Islet precursor cell (in vitro differentiated cells): ENCODE measurements around the gene FAM162A.
"Not testable (repeated sequence)": the region's sequence is repeated elsewhere in the genome, so short reads cannot be mapped to it uniquely, and the experiment has no call there.

Experiments
- DNase-seq: peaks from one replicate; pipeline ENCODE4 v3.0.0-alpha.2; 2018

The FAM162A gene

DNA sequence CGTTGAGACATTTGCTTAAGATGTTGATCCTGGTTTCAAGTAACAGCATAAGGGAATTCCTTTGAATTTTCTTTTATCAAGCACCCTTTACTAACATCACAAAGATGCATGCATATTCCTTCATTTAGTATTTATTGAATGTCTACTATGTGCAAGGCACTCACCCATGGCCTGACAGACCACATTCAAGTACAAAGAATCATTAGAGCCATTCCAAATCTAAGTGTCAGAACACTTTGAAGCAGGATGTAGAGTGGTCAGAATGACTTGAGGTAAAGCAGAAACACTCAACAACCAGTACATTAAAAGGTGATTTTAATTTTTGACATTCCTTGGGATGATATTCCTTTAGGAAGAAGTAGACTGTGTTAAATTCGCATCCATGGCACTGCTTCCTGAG is 37.9 kb downstream of the FAM162A start:
- DNase-seq: no peak

DNA sequence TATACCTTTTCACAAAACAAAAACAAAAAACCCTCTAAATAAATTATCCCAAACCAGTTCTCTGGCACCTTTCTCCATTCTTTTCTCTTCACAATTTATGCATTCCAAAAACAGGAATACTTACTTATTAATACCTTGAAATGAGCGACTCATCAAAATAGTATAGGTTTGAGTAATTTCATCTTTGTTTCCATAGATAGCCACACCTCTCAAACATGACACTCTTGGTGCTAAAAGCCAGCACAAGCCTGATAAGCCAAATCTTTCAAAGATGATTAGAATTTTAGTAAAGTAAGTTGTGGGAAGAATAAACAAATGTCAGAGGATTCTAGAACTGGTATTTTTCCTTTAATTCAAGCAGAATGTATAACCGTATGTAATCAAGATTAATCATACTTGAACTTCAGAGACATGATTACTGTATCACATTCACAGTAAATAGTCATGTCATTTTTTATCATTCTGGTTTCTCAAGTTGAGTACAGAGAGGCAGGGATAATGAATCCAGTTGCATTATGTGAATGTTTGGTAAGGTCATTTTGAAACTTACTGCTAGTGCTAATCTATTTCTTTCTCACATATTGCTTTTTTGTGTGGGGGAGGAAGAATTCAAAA is 44.0 kb downstream of the FAM162A start:
- no peak for DNase-seq

DNA sequence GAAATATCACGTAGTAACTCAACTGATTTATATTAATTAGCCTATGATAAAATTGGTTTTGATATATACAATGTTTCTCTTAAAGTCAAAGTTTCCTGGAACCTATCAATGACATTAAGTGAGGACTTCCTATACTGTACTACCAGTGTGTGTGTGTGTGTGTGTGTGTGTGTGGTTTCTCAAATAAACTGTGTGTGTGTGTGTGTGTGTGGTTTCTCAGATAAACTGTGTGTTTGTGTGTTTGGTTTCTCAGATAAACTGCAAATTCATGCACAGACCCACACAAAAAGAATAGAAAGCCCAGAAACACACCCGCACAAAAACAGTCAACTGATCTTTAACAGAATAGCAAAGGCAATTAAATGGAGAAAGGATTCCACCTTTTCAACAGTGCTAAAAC is 46.4 kb downstream of the FAM162A start:
- DNase-seq: no peak

DNA sequence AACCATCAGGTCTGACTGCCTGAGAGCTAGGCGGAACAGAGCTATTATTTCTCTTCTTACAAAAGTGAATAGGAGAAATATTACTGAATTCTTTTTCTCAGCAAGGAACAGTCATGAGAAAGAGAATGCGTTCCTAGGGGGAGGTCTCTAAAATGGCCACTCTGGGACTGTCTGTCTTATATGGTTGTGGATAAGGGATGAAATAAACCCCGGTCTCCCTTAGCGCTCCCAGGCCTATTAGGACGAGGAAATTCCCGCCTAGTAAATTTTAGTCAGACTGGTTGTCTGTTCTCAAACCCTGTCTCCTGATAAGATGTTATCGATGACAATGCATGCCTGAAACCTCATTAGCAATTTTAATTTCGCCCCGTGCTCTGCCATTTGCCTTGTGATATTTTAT is 52.0 kb downstream of the FAM162A start:
- no peak for DNase-seq

DNA sequence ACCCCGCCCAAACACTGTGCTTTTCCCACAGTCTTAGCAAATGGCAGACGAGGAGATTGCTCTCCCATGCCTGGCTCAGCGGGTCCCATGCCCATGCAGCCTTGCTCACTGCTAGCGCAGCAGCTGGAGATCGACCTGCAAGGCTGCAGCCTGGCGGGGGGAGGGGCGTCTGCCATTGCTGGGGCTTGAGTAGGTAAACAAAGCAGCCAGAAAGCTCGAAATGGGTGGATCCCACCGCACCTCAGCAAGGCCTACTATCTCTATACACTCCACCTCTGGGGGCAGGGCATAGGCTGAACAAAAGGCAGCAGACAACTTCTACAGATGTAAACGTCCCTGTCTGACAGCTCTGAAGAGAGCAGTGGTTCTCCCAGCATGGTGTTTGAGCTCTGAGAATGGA is 59.1 kb downstream of the FAM162A start:
- peak; percentile 94 for DNase-seq

DNA sequence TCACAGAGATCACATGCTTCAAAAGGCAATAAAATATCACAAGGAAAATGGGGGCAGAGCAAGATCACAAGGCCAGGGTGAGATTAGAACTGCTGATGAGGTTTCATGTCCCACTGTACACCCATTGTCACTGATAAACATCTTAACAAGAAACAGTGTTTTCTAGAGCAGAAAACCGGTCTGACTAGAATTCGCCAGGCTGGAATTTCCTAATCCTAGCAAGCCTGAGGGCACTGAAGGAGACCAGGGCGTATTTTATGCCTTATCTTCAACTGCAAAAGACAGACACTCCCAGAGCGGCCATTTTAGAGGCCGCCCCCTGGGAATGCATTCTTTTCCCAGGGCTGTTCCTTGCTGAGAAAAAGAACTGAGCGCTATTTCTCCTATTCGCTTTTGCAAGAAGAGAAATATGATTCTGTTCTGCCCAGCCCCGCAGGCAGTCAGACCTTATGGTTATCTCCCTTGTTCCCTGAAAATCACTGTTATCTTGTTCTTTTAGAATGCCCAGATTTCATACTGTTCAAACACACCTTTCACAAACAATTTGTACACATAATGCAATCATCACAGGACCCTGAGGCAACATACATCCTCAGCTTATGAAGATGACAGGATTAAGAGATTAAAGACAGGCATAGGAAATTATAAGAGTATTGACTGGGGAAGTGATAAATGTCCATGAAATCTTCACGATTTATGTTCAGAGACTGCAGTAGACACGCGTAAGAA is 59.9 kb downstream of the FAM162A start:
- peak; percentile 98 for DNase-seq

DNA sequence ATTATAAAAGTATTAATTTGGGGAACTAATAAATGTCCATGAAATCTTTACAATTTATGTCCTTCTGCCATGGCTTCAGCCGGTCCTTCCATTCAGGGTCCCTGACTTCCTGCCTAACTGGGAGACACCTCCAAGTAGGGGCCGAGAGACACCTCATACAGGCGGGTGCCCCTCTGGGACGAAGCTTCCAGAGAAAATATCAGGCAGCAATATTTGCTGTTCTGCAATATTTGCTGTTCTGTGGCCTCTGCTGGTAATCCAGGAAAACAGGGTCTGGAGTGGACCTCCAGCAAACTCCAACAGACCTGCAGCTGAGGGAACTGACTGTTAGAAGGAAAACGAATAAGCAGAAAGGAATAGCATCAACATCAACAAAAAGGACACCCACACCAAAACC is 60.5 kb downstream of the FAM162A start:
- not testable (repeated sequence) for DNase-seq

DNA sequence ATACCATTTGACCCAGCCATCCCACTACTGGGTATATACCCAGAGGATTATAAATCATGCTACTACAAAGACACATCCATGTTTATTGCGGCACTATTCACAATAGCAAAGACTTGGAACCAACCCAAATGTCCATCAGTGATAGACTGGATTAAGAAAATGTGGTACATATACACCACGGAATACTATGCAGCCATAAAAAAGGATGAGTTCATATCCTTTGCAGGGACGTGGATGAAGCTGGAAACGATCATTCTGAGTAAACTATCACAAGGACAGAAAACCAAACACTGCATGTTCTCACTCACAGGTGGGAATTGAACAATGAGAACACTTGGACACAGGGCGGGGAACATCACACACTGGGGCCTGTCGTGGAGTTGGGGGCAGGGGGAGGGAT is 64.2 kb downstream of the FAM162A start:
- not testable (repeated sequence) for DNase-seq

DNA sequence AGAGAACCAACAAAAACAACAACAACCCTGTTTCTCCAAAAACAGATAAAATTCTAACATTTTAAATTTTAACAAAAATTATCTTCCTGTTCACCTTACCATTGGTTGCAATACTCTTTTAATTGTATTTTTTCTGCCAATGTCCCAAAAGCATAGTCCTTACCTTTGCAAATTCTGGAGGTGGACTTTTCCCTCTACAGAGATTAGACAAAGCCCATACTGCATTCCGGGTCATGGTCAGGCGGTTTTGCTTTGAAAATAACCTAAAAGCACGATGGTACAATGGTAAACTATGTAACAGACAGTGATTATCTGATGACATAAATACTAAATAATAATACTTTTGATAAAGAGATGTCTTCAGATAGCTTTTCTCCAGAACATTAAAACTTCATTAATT is 67.4 kb downstream of the FAM162A start:
- no peak for DNase-seq

DNA sequence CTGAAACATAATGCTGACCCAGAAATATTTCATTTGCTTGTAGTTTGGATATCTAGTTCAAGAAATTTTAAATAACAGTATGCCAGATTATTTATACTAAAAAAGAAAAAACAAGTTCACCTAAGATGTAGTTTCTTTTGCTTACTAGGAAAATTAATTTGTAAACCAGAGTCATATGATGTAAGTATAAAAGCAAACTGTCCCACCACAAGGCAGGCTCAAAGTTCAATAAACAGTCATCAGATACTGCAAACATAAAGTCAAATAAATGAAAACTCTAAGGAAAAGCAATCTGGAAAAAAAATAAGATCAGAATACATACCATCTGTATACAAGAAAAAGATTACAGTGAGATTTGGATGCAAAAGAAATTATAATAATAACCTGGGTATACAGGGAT is 72.1 kb downstream of the FAM162A start:
- no peak for DNase-seq

DNA sequence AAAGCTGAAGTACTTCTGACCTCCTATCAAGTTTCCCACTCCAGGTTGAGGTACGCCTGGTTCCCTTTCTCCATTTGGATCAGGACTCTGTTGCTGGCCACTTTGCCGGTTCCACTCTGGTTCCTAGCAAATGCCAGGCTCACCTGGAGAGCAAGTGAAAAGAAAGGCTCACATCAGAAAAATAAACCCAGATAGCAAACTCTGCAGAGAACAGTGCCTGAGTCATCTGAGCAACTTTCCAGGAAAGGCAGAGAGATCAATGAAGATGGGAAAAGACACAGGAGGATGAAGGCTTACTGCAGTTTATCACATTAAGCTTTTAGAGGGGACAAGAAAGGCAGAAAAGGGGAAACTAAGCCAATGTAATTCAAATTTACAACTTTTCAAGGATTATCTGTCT is 73.7 kb downstream of the FAM162A start:
- no peak for DNase-seq

DNA sequence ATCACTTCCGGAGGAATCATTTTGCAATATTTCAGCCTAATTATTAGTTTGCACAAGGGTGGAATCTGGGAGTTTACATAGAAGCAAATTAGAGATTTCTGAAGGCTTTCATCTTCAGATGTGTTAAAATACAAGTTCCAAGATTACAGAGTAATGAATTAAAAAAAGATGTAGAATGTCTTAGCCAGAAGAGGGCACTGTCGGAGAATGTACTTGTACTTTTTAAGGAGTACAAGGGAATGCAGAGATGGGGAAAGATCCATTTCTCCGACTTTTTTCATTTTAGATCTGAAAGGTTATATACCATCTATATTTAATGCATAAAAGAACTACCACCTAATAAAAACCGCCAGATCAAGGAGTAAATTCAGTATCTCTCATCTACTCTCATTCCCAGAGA is 75.0 kb downstream of the FAM162A start:
- DNase-seq: no peak

DNA sequence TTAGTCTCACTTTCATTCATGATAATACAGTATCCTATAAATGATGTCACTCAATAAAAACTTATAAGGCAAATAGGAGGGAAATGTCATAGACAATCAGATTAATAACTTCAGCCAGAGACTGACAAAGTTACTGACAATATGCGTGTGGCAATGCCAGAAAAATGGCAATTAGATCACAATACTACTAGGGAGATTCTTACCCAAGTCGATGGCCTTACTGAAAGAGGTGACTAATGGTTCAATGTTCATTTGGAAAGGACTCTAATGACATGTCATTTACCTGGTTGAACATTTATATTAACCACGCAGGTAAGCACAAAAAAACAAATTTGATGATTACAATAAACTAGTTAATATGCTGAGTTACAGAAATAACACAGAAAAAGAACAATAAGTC is 77.8 kb downstream of the FAM162A start:
- no peak for DNase-seq
